ENCODE results near the gene EYS.

EYS gene

GRCh38 chr6:63714091-63714490, 1992.9 kb downstream of the EYS start:
- TF ChIP-seq GATA3 (IDR thresholded peaks at IDR 0.05; ENCODE audit: low read depth, low read length) (no peak), GATA2 (IDR thresholded peaks at IDR 0.05; ENCODE audit: low read depth, low read length) (no peak)

GRCh38 chr6:63713332-63713731, 1993.7 kb downstream of the EYS start:
- TF ChIP-seq GATA3 (IDR thresholded peaks at IDR 0.05; ENCODE audit: low read depth, low read length) = no peak
- no peak for TF ChIP-seq GATA2 (IDR thresholded peaks at IDR 0.05; ENCODE audit: low read depth, low read length)

GRCh38 chr6:63709148-63709547, 1997.9 kb downstream of the EYS start:
- TF ChIP-seq GATA2 (IDR thresholded peaks at IDR 0.05; ENCODE audit: low read depth, low read length) (no peak), GATA3 (IDR thresholded peaks at IDR 0.05; ENCODE audit: low read depth, low read length) (no peak)

- TF ChIP-seq GATA3 (IDR thresholded peaks at IDR 0.05; ENCODE audit: low read depth, low read length) (no peak), GATA2 (IDR thresholded peaks at IDR 0.05; ENCODE audit: low read depth, low read length) (no peak)
Observed at GRCh38 chr6:63708631-63709030, 1998.4 kb downstream of the EYS start.

- no peak for TF ChIP-seq GATA2 (IDR thresholded peaks at IDR 0.05; ENCODE audit: low read depth, low read length)
- TF ChIP-seq GATA3 (IDR thresholded peaks at IDR 0.05; ENCODE audit: low read depth, low read length) = no peak
Observed at GRCh38 chr6:63706630-63707029, 2000.4 kb downstream of the EYS start.

- TF ChIP-seq GATA2 (IDR thresholded peaks at IDR 0.05; ENCODE audit: low read depth, low read length) (no peak), GATA3 (IDR thresholded peaks at IDR 0.05; ENCODE audit: low read depth, low read length) (no peak)
Observed at GRCh38 chr6:63705707-63706106, 2001.3 kb downstream of the EYS start.

GRCh38 chr6:63690221-63690620, 2016.8 kb downstream of the EYS start:
- TF ChIP-seq GATA2 (IDR thresholded peaks at IDR 0.05; ENCODE audit: low read depth, low read length) (no peak), GATA3 (IDR thresholded peaks at IDR 0.05; ENCODE audit: low read depth, low read length) (no peak)

- TF ChIP-seq GATA2 (IDR thresholded peaks at IDR 0.05; ENCODE audit: low read depth, low read length) = no peak
- TF ChIP-seq GATA3 (IDR thresholded peaks at IDR 0.05; ENCODE audit: low read depth, low read length) = no peak
Observed at GRCh38 chr6:63689421-63689820, 2017.6 kb downstream of the EYS start.

GRCh38 chr6:63685446-63686379, 2021.3 kb downstream of the EYS start:
- TF ChIP-seq GATA3 (IDR thresholded peaks at IDR 0.05; ENCODE audit: low read depth, low read length) = no peak
- no peak for TF ChIP-seq GATA2 (IDR thresholded peaks at IDR 0.05; ENCODE audit: low read depth, low read length)

- no peak for TF ChIP-seq GATA2 (IDR thresholded peaks at IDR 0.05; ENCODE audit: low read depth, low read length)
- TF ChIP-seq GATA3 (IDR thresholded peaks at IDR 0.05; ENCODE audit: low read depth, low read length) = no peak
Observed at GRCh38 chr6:63683071-63683603, 2023.9 kb downstream of the EYS start.

- TF ChIP-seq GATA2 (IDR thresholded peaks at IDR 0.05; ENCODE audit: low read depth, low read length) = no peak
- no peak for TF ChIP-seq GATA3 (IDR thresholded peaks at IDR 0.05; ENCODE audit: low read depth, low read length)
Observed at GRCh38 chr6:63677282-63677681, 2029.7 kb downstream of the EYS start.

GRCh38 chr6:63676412-63677114, 2030.5 kb downstream of the EYS start:
- TF ChIP-seq GATA2 (IDR thresholded peaks at IDR 0.05; ENCODE audit: low read depth, low read length) (no peak), GATA3 (IDR thresholded peaks at IDR 0.05; ENCODE audit: low read depth, low read length) (no peak)

GRCh38 chr6:63675138-63675537, 2031.9 kb downstream of the EYS start:
- TF ChIP-seq GATA3 (IDR thresholded peaks at IDR 0.05; ENCODE audit: low read depth, low read length) (no peak), GATA2 (IDR thresholded peaks at IDR 0.05; ENCODE audit: low read depth, low read length) (no peak)

GRCh38 chr6:63674635-63675034, 2032.4 kb downstream of the EYS start:
- TF ChIP-seq GATA3 (IDR thresholded peaks at IDR 0.05; ENCODE audit: low read depth, low read length) (no peak), GATA2 (IDR thresholded peaks at IDR 0.05; ENCODE audit: low read depth, low read length) (no peak)

Measured in SH-SY5Y (cell line).